Measurements from ENCODE around the gene RFPL4A. TPM values are rescaled to one million over a fixed set of nuclear protein-coding genes. Genes with fewer than 3 reads are reported as not detected.

Gene RFPL4A
- polyA plus RNA-seq, 2 of the 4 experiments (the other 2 are of a cell fraction): 0.06 TPM; not detected in 1

GRCh38 chr19:55738302-55738701 is 20.6 kb upstream of the RFPL4A start, which contains the start of gene NLRP9:
NLRP9 (minus strand) TSS chr19:55738402; CDS start chr19:55738374, 28 bp downstream.
- ATAC-seq (no peak), FAIRE-seq (peak; percentile 74), DNase-seq (ENCODE audit: low read depth in 1 of 2, low spot score in 1 of 2) (no peak)
- no peak for TF ChIP-seq JUNB (IDR thresholded peaks at IDR 0.05)
- TF ChIP-seq, protein P1, sequence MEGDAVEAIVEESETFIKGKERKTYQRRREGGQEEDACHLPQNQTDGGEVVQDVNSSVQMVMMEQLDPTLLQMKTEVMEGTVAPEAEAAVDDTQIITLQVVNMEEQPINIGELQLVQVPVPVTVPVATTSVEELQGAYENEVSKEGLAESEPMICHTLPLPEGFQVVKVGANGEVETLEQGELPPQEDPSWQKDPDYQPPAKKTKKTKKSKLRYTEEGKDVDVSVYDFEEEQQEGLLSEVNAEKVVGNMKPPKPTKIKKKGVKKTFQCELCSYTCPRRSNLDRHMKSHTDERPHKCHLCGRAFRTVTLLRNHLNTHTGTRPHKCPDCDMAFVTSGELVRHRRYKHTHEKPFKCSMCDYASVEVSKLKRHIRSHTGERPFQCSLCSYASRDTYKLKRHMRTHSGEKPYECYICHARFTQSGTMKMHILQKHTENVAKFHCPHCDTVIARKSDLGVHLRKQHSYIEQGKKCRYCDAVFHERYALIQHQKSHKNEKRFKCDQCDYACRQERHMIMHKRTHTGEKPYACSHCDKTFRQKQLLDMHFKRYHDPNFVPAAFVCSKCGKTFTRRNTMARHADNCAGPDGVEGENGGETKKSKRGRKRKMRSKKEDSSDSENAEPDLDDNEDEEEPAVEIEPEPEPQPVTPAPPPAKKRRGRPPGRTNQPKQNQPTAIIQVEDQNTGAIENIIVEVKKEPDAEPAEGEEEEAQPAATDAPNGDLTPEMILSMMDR (IDR thresholded peaks at IDR 0.05): no peak
- Histone ChIP-seq H3K9me3 (peaks cover 3% of the 10 kb centered on the region; the same call in 1 of the 3 replicates), H3K4me2 (no peak within 1 kb of the TSS), H3K4me1 (no peaks in the 10 kb centered on the region), H3K4me3 (no peak within 1 kb of the TSS), H3K27ac (no peak within 1 kb of the TSS)
- WGBS (ENCODE audit: missing lambda C conversion rate): 22% methylated on average over 3 of the region's 3 CpGs
- POLR2A ChIA-PET: no interaction called here
- CTCF ChIA-PET: no interaction called here

DNA sequence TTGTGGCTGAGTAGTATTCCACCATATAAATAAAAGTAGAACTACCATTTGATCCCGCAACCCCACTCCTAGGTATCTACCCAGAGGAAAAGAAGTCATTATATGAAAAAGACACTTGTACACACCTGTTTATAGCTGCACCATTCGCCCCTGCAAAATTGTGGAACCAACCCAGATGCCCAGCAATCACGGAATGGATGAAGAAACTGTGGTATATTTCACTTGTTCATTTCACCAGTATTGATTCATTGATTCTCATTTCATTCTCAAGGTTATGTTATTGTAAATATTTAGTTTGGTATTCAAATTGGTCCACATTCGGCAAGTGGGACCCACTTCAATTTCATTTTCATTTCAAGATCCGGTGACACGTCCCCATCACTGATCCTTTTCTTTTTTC is 8.2 kb upstream of the RFPL4A start:
- Histone ChIP-seq H3K9me3 (peaks cover 16% of the 10 kb centered on the region), H3K4me3 (no peak overlapping the region), H3K4me2 (no peak overlapping the region), H3K27ac (no peak overlapping the region), H3K4me1 (no peaks in the 10 kb centered on the region)
- FAIRE-seq (no peak), DNase-seq (ENCODE audit: low read depth in 1 of 2, low spot score in 1 of 2) (no peak), ATAC-seq (no peak)
- TF ChIP-seq CHD2 (IDR thresholded peaks at IDR 0.05; ENCODE audit: low read length, partially characterized antibody) (no peak), RARB (CRISPR knock-in tag; IDR thresholded peaks at IDR 0.05) (no peak), EP300 (IDR thresholded peaks at IDR 0.05) (no peak), JUN (IDR thresholded peaks at IDR 0.05) (no peak), EHMT2 (IDR thresholded peaks at IDR 0.05; ENCODE audit: low read depth) (no peak), CEBPB (IDR thresholded peaks at IDR 0.05) (no peak), MAZ (IDR thresholded peaks at IDR 0.05; ENCODE audit: borderline replicate concordance, low read depth, low read length) (no peak), PBX3 (IDR thresholded peaks at IDR 0.05) (no peak), ESRRA (IDR thresholded peaks at IDR 0.05; ENCODE audit: borderline replicate concordance, low read length) (no peak), HMGXB4 (CRISPR knock-in tag; IDR thresholded peaks at IDR 0.05; ENCODE audit: borderline replicate concordance) (no peak), MAX (IDR thresholded peaks at IDR 0.05) (no peak)
- CTCF ChIA-PET: no interaction called here
- WGBS (ENCODE audit: missing lambda C conversion rate): 15% methylated on average over 6 of the region's 6 CpGs
- POLR2A ChIA-PET: no interaction called here

GRCh38 chr19:55753401-55753800 is 5.5 kb upstream of the RFPL4A start:
- POLR2A ChIA-PET: no interaction called here
- no peak for FAIRE-seq
- Histone ChIP-seq H3K4me2 (no peak overlapping the region), H3K4me3 (no peak overlapping the region), H3K27ac (no peak overlapping the region), H3K4me1 (no peaks in the 10 kb centered on the region), H3K9me3 (peaks cover 13% of the 10 kb centered on the region)
- no peak for ATAC-seq
- TF ChIP-seq RNF2 (IDR thresholded peaks at IDR 0.05; ENCODE audit: borderline replicate concordance, low read depth) (no peak), ZFP36 (IDR thresholded peaks at IDR 0.05; ENCODE audit: borderline replicate concordance, partially characterized antibody) (no peak), HOXA7 (CRISPR knock-in tag; IDR thresholded peaks at IDR 0.05) (no peak), FOSB (CRISPR knock-in tag; IDR thresholded peaks at IDR 0.05) (no peak), HOXB13 (CRISPR knock-in tag; IDR thresholded peaks at IDR 0.05; ENCODE audit: low read depth) (no peak), SMC3 (IDR thresholded peaks at IDR 0.05) (no peak), EHMT2 (IDR thresholded peaks at IDR 0.05; ENCODE audit: low read depth) (no peak), POLR2AphosphoS2 (conservative IDR thresholded peaks at IDR 0.05; ENCODE audit: low read length) (no peak), NR3C1 (IDR thresholded peaks at IDR 0.05) (no peak), CHD2 (IDR thresholded peaks at IDR 0.05; ENCODE audit: low read length, partially characterized antibody) (no peak), RAD21 (conservative IDR thresholded peaks at IDR 0.05 in 1 of 2, IDR thresholded peaks at IDR 0.05 in 1 of 2) (no peak), RFX5 (IDR thresholded peaks at IDR 0.05) (no peak), KDM1A (IDR thresholded peaks at IDR 0.05; ENCODE audit: low read depth) (no peak), KDM5A (IDR thresholded peaks at IDR 0.05) (no peak)
- DNase-seq (ENCODE audit: low read depth in 1 of 2, low spot score in 1 of 2): no peak
- CTCF ChIA-PET: interaction anchor here (1.0 kb wide), 1 partner anchor 14 kb away, joined by 4 read pairs; no protein-coding TSS in a partner anchor
- WGBS (ENCODE audit: missing lambda C conversion rate): 2% methylated on average over 3 of the region's 3 CpGs

Measured in A549 (cell line).